IMR-90 (cell line): ENCODE data around the gene RIOK1. TPM values are rescaled to one million over a fixed set of nuclear protein-coding genes. Genes with fewer than 3 reads are reported as not detected.

Experiments
- ATAC-seq: fragments of 200-7000 bp; cut with Tn5 transposase; 2 replicates; pipeline ENCODE4 v1.9.1; 2020; ENCODE audit warnings: low read depth, mild to moderate bottlenecking, moderate library complexity
- BruUV-seq: library from RNA; stranded (reverse); fragments of 400-500 nt; replicated peaks from 2 replicates; lab custom pipeline; 2021; lab: Mats Ljungman, UMichigan
- CTCF ChIA-PET: fragments of 300-600 bp; formaldehyde crosslinking; extraction: SDS; loops from one replicate; lab custom pipeline; 2021; ENCODE audit warnings: antibody characterized with exemption; lab: Yijun Ruan, JAX
- POLR2A ChIA-PET: fragments of 300-600 bp; sonication (Branson Sonifier 250); formaldehyde crosslinking; loops from one replicate; lab custom pipeline; 2022; ENCODE audit warnings: antibody characterized with exemption; ENCODE audit not compliant: unreplicated experiment; lab: Charles Lee
- DNase-seq: peaks from one replicate; pipeline ENCODE4 v3.0.0; 2013
- H2AFZ ChIP-seq: replicated peaks from 2 replicates; pipeline ENCODE3; 2013; ENCODE audit warnings: low read length, mild to moderate bottlenecking; ENCODE audit not compliant: poor library complexity
- H2AK5ac ChIP-seq: 2 replicates; pipeline ENCODE4 v1.6.1; 2013; ENCODE audit warnings: low read depth, low read length, inconsistent platforms
- H2AK9ac ChIP-seq: replicated peaks from 2 replicates; pipeline ENCODE3; 2013; ENCODE audit warnings: mild to moderate bottlenecking, low read depth, low read length, moderate library complexity; ENCODE audit not compliant: poor library complexity
- H2BK120ac ChIP-seq: 2 replicates; pipeline ENCODE4 v1.6.1; 2013; ENCODE audit warnings: low read depth, low read length, inconsistent platforms
- H2BK15ac ChIP-seq: 3 replicates; pipeline ENCODE4 v1.6.1; 2013; ENCODE audit warnings: low read depth, low read length, inconsistent platforms
- H2BK20ac ChIP-seq: 2 replicates; pipeline ENCODE4 v1.6.1; 2013; ENCODE audit warnings: low read depth, mild to moderate bottlenecking, inconsistent platforms, low read length, moderate library complexity
- H2BK5ac ChIP-seq: 2 replicates; pipeline ENCODE4 v1.6.1; 2013; ENCODE audit warnings: mild to moderate bottlenecking, low read depth, low read length, inconsistent platforms; ENCODE audit not compliant: poor library complexity, severe bottlenecking
- H3K14ac ChIP-seq: replicated peaks from 2 replicates; pipeline ENCODE4 v1.6.1; 2013; ENCODE audit warnings: low read depth, low read length, inconsistent platforms
- H3K18ac ChIP-seq: 2 replicates; pipeline ENCODE4 v1.6.1; 2013; ENCODE audit warnings: low read depth, low read length, control low read depth
- H3K23ac ChIP-seq: 2 replicates; pipeline ENCODE4 v1.6.1; 2013; ENCODE audit warnings: low read depth, low read length, inconsistent platforms
- H3K27ac ChIP-seq: 2 replicates; pipeline ENCODE4 v1.5.1; 2013; ENCODE audit warnings: mild to moderate bottlenecking, control low read depth, low read length; ENCODE audit not compliant: insufficient read depth
- H3K27me3 ChIP-seq: 2 replicates; pipeline ENCODE4 v1.6.1; 2013; ENCODE audit warnings: low read length; ENCODE audit not compliant: control insufficient read depth, insufficient read depth
- H3K36me3 ChIP-seq: 2 replicates; pipeline ENCODE4 v1.6.1; 2013; ENCODE audit warnings: low read length, mixed read lengths; ENCODE audit not compliant: control insufficient read depth, insufficient read depth
- H3K4ac ChIP-seq: 2 replicates; pipeline ENCODE4 v1.6.1; 2013; ENCODE audit warnings: low read depth, low read length, inconsistent platforms
- H3K4me1 ChIP-seq: 2 replicates; pipeline ENCODE4 v1.6.1; 2013; ENCODE audit warnings: low read length, mixed read lengths; ENCODE audit not compliant: control insufficient read depth, insufficient read depth
- H3K4me2 ChIP-seq: 2 replicates; pipeline ENCODE4 v1.6.1; 2013; ENCODE audit warnings: low read depth, mild to moderate bottlenecking, control low read depth, low read length, moderate library complexity
- H3K4me3 ChIP-seq: 2 replicates; pipeline ENCODE4 v1.5.1; 2013; ENCODE audit warnings: low read depth, mild to moderate bottlenecking, control low read depth, low read length, moderate library complexity; ENCODE audit not compliant: insufficient read depth
- H3K56ac ChIP-seq: 2 replicates; pipeline ENCODE4 v1.6.1; 2013; ENCODE audit warnings: low read length, inconsistent platforms; ENCODE audit not compliant: insufficient read depth; ENCODE audit errors: extremely low read depth
- H3K79me1 ChIP-seq, 2 experiments: 2 replicates each; pipeline ENCODE4 v1.6.1; 2013; ENCODE audit warnings: low read length in 2 of 2, inconsistent platforms in 1 of 2, low read depth in 1 of 2
- H3K9ac ChIP-seq: 2 replicates; pipeline ENCODE4 v1.6.1; 2013; ENCODE audit warnings: low read depth, low read length, control low read depth
- H3K9me1 ChIP-seq: 2 replicates; pipeline ENCODE4 v1.6.1; 2013; ENCODE audit warnings: low read length, inconsistent platforms; ENCODE audit not compliant: insufficient read depth
- H3K9me3 ChIP-seq: 2 replicates; pipeline ENCODE4 v1.6.1; 2013; ENCODE audit warnings: low read length; ENCODE audit not compliant: control insufficient read depth, insufficient read depth
- H4K20me1 ChIP-seq: 2 replicates; pipeline ENCODE4 v1.6.1; 2013; ENCODE audit warnings: low read length, inconsistent platforms; ENCODE audit not compliant: insufficient read depth
- H4K5ac ChIP-seq: 2 replicates; pipeline ENCODE4 v1.6.1; 2013; ENCODE audit warnings: mild to moderate bottlenecking, low read depth, low read length, control low read depth
- H4K8ac ChIP-seq, 2 experiments: 2 replicates each; pipeline ENCODE4 v1.6.1; 2013; ENCODE audit warnings: low read depth in 2 of 2, low read length in 2 of 2, control low read depth in 1 of 2, inconsistent platforms in 1 of 2
- H4K91ac ChIP-seq: 2 replicates; pipeline ENCODE4 v1.6.1; 2013; ENCODE audit warnings: low read depth, low read length, inconsistent platforms; ENCODE audit not compliant: insufficient read depth
- CHD1 ChIP-seq: IDR thresholded peaks from 2 replicates; pipeline ENCODE4 v1.6.1; 2012; ENCODE audit warnings: low read depth, low read length, improper control_type of control experiment
- FOS ChIP-seq: fragments of 150-350 bp; IDR thresholded peaks from 2 replicates; pipeline ENCODE4 v1.6.1; 2016; ENCODE audit warnings: low read depth, low read length
- MXI1 ChIP-seq: IDR thresholded peaks from 2 replicates; pipeline ENCODE4 v1.6.1; 2012; ENCODE audit warnings: low read depth, mild to moderate bottlenecking, low read length, moderate library complexity, borderline replicate concordance
- NFE2L2 ChIP-seq: fragments of 150-350 bp; IDR thresholded peaks from 2 replicates; pipeline ENCODE4 v1.6.1; 2016; ENCODE audit warnings: low read depth, mild to moderate bottlenecking, low read length
- RCOR1 ChIP-seq: IDR thresholded peaks from 2 replicates; pipeline ENCODE4 v1.6.1; 2012; ENCODE audit warnings: mild to moderate bottlenecking, low read length, improper control_type of control experiment; ENCODE audit not compliant: insufficient replicate concordance
- WGBS, 2 experiments: methylation state at CpG; one replicate each; pipeline versions ENCODE4 v1.1.5 to v1.1.7; 2013; ENCODE audit warnings: missing lambda C conversion rate in 2 of 2; ENCODE audit not compliant: insufficient read length in 1 of 2; ENCODE audit errors: extremely low coverage in 2 of 2; 5-methylcytosine and 5-hydroxymethylcytosine counted together
- dilution Hi-C: fragments of 300-500 bp; cut with HindIII; formaldehyde crosslinking; loops from one replicate; pipeline ENCODE4 v1.14.3; 2018; ENCODE audit warnings: low sequenced_read_pairs; ENCODE audit not compliant: unreplicated experiment
- in situ Hi-C: fragments of 300-500 bp; cut with MboI; formaldehyde crosslinking; loops from 3 replicates; pipeline ENCODE4 v1.14.3; 2019; ENCODE audit warnings: low sequenced_read_pairs, inconsistent platforms, mixed read lengths
- intact Hi-C: fragments of 100-400 bp; cut with micrococcal nuclease; formaldehyde crosslinking; loops from 2 replicates; pipeline ENCODE4 v1.10.0; 2022
- polyA plus RNA-seq, 3 experiments: library from polyadenylated mRNA; depleted of rRNA; stranded (reverse); fragments of >200 nt; gene quantifications; 2 replicates each; pipeline ENCODE4 v1.2.3, GENCODE V29; 2012; ENCODE audit warnings: low replicate concordance in 1 of 3
- total RNA-seq: library from RNA; depleted of rRNA; stranded (reverse); fragments of >200 nt; gene quantifications from 2 replicates; pipeline ENCODE4 v1.2.3, GENCODE V29; 2012; rRNA removed
- TF ChIP-seq, protein P1 (sequence below): fragments of 150-350 bp; IDR thresholded peaks from 2 replicates; pipeline ENCODE4 v1.6.1; 2017; ENCODE audit warnings: mild to moderate bottlenecking, antibody characterized with exemption, low read length, low read depth

Gene RIOK1
- total and polyA plus RNA-seq, 2 of the 4 experiments (the other 2 are of a cell fraction) = 17.0 to 17.8 TPM

DNA sequence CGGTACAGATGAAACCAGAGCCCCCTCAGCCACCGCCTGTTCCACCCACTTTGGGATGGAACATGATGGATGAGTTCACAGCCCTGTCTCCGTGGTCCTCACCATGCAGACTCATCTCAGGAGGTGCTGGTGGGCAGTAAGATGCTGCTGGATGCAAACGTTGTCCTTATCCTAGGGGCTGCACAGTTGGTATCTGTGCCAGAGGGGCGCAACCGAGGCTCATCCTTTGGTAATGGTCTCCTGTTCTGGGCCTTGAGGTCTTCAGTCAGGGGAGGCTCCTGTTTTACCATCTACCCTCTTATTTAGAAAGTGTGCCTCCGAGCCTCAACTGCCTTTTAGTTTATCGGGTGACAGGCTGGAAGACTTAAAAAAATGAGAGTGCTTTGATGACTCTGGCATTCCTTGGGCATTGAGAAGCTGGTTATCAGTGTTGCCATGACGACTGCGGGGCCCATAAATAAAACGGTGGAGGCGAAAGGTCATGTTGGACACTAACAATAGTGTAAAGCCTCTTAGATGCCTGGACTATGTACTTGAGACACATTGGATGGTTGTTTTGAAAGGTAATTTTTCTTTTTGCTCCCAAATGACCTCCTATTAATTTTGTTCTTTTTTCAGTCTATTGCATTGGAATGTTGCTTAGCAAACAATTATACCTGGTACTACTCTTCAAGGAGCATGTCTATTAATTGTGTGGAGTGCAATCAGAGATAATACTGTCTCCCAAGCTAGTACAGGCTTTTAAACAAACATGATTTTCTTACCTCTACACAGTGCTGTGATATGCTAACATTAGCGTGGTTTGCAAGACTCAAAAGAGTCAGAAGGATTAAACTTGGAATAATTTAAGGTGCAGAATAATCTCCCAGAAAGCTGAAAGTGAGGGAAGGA lies 77.6 kb downstream of the RIOK1 start:
- no peak overlapping the region for H2BK120ac ChIP-seq
- H3K23ac ChIP-seq = no peak overlapping the region
- 0 out of 2 replicates have a peak overlapping the region, but pooled peaks have one; percentile 8 for H2AK5ac ChIP-seq
- no peak overlapping the region for H3K4me2 ChIP-seq
- ChIA-PET CTCF (interaction anchor here (1.0 kb wide), 1 partner anchor 9 kb away, joined by 3 read pairs; no protein-coding TSS in a partner anchor), POLR2A (no interaction called here)
- BruUV-seq = no TSS peak
- dilution Hi-C loops = no loop called here
- no peak overlapping the region for H2BK5ac ChIP-seq
- H3K4me3 ChIP-seq = no peak overlapping the region
- H3K9me3 ChIP-seq = no peaks in the 10 kb centered on the region
- H3K36me3 ChIP-seq = no peaks in the 10 kb centered on the region
- H3K56ac ChIP-seq = no peak overlapping the region
- peak; percentile 26 for DNase-seq
- H3K9ac ChIP-seq = no peak overlapping the region
- no CpG with 5 or more reads among the region's 13 CpGs for WGBS, 2 experiments
- no peak overlapping the region for H2AFZ ChIP-seq
- H3K27ac ChIP-seq = no peak overlapping the region
- H2BK20ac ChIP-seq = no peak overlapping the region
- TF ChIP-seq RCOR1 (no peak), CHD1 (no peak), MXI1 (no peak), FOS (no peak), NFE2L2 (no peak)
- TF ChIP-seq, protein P1, sequence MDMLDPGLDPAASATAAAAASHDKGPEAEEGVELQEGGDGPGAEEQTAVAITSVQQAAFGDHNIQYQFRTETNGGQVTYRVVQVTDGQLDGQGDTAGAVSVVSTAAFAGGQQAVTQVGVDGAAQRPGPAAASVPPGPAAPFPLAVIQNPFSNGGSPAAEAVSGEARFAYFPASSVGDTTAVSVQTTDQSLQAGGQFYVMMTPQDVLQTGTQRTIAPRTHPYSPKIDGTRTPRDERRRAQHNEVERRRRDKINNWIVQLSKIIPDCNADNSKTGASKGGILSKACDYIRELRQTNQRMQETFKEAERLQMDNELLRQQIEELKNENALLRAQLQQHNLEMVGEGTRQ = no peak
- H2AK9ac ChIP-seq = no peak overlapping the region
- no peak overlapping the region for H3K18ac ChIP-seq
- no peak overlapping the region for H3K4ac ChIP-seq
- H2BK15ac ChIP-seq = no peak overlapping the region
- intact Hi-C loops = no loop called here
- no peak for ATAC-seq
- H3K79me1 ChIP-seq = no peaks in the 10 kb centered on the region
- no peaks in the 10 kb centered on the region for H4K20me1 ChIP-seq
- in situ Hi-C loops = no loop called here
- no peak overlapping the region for H4K91ac ChIP-seq
- no peaks in the 10 kb centered on the region; the same call in 1 of the 2 replicates for H3K9me1 ChIP-seq
- no peak overlapping the region for H4K8ac ChIP-seq
- no peaks in the 10 kb centered on the region for H3K27me3 ChIP-seq
- peaks cover 8% of the 10 kb centered on the region for H3K4me1 ChIP-seq
- H4K5ac ChIP-seq = no peak overlapping the region
- no peak overlapping the region for H3K14ac ChIP-seq

Other genes starting within 250 kb of the RIOK1 start
- gene SSR1, start 76.6 kb upstream of the RIOK1 start, total RNA-seq = 120 and 213 TPM in 2 replicates
- gene SSR1, start 76.6 kb upstream of the RIOK1 start, polyA plus RNA-seq (2012; rRNA removed) = 110 and 115 TPM in 2 replicates
- gene CAGE1, start 66 bp upstream of the RIOK1 start, total RNA-seq = under 0.01 TPM in 1 of 2 replicates, not detected in the other
- not detected in 2 replicates for gene CAGE1, start 66 bp upstream of the RIOK1 start, polyA plus RNA-seq (2012; rRNA removed)
- gene DSP, start 151.9 kb downstream of the RIOK1 start, total RNA-seq = 20.1 and 23.6 TPM in 2 replicates
- 6.8 and 7.1 TPM in 2 replicates for gene DSP, start 151.9 kb downstream of the RIOK1 start, polyA plus RNA-seq (2012; rRNA removed)
- gene SNRNP48, start 200.4 kb downstream of the RIOK1 start, total RNA-seq = 5.2 and 9.4 TPM in 2 replicates
- gene SNRNP48, start 200.4 kb downstream of the RIOK1 start, polyA plus RNA-seq (2012; rRNA removed) = 4.0 and 6.2 TPM in 2 replicates